CD4-positive, alpha-beta T cell treated with Interleukin-21 for 1 hour (primary cell): ENCODE data around the gene REXO4.
"Not testable (repeated sequence)": the region's sequence is repeated elsewhere in the genome, so short reads cannot be mapped to it uniquely, and the experiment has no call there.

Experiments used
- DNase-seq: peaks from one replicate; pipeline ENCODE4 v3.0.0-alpha.2; 2020

The REXO4 gene, protein sequence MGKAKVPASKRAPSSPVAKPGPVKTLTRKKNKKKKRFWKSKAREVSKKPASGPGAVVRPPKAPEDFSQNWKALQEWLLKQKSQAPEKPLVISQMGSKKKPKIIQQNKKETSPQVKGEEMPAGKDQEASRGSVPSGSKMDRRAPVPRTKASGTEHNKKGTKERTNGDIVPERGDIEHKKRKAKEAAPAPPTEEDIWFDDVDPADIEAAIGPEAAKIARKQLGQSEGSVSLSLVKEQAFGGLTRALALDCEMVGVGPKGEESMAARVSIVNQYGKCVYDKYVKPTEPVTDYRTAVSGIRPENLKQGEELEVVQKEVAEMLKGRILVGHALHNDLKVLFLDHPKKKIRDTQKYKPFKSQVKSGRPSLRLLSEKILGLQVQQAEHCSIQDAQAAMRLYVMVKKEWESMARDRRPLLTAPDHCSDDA

DNA sequence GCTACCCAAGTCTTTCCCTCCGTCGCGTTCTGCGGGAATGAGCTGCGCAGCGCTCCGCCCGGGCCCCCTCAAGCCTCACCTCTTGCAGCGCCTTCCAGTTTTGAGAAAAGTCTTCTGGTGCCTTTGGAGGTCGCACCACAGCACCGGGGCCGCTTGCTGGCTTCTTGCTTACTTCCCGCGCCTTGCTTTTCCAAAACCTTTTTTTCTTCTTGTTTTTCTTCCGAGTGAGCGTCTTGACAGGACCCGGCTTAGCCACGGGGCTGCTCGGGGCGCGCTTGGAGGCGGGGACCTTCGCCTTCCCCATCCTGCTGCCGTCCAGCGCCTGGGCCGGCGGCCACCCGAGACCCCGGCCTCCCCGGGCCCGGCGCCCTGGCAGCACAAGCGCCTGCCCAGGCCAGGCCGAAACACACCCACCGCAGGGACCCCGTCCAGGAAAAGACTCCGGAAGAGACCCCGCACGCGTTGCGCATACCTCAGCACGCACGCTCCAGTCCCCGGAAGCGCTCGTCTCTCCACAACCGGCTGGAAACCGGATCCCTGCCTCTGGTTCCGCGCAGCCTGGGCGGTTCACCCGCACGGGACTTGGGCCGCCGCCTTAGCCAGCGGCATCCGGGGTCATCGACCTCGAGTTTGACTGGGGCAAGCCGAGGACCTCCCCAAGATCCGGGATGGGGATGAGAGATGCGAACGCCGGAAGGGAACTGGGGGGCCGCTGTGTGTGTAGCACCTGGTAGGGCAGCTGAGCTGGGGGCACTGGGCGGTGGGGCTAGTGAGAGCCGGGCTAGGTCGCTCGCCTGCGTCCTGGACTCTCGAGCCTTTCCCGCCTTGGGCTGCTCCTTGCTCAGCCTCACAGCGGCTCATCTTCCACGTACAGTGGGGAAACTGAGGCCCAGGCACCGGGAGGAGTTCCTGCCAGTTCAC lies at the start of gene REXO4:
REXO4 (minus strand) TSS at position 470 of the 921 bp plus-strand sequence; CDS start at position 304, 166 bp downstream.
- DNase-seq, result peak; percentile 87

DNA sequence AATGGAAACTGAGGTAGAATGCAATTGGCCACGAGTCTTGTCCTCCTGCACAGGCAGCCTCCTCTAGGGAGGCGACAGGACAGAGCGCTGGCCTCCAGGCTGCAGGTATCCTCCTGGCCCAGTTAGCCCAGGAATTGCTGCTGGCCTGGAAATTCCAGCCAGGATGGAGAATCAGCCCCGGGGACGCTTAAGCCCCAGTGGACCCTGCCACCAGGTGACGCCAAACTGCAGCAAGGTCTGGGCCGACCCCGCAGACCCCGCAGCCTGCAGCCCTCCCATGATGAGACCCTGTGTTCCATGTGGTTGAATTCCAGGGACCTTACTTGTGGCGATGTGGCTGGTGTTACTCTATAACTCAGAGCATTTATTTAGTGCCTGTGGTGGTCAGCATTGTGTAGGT lies 49.3 kb upstream of the REXO4 start:
- no peak for DNase-seq

DNA sequence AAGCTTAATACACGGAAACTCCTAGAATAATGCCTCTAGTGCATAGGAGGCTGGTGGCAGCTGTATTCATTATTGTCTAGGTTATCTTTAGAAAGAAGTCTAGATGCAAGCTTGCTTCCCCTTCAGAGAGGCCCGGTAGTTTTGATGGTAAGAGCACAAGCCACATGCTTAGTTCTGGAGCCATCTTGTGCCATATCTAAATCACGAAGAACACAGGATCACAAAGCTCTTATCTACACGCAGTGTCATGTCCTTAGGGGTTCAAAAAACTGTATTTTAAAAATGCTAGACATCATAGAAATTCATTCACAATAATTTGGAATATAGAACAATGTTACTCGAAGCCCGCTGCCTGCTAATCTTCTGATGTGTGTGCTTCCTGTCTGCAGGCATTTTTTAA lies 48.2 kb upstream of the REXO4 start:
- DNase-seq, result no peak

DNA sequence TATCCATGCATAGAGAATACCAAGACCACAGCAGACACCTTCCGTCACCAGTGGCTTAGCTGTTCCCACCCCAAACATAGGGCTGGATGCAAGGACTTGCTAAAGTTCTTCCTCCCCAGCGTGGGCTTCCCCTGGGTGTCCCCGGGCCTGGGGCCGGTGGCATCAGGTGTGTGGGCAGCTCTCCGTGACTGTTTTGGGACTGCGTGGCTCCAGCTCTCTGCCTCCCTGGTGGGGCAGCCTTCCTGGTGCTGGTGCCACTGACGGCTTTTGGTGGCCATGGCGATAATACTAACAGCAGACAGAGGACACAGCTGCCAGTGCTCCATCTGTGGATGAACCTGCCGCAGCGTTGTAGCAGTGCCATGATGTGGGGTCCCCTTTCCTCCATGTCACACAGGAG lies 46.8 kb upstream of the REXO4 start:
- DNase-seq, result no peak

DNA sequence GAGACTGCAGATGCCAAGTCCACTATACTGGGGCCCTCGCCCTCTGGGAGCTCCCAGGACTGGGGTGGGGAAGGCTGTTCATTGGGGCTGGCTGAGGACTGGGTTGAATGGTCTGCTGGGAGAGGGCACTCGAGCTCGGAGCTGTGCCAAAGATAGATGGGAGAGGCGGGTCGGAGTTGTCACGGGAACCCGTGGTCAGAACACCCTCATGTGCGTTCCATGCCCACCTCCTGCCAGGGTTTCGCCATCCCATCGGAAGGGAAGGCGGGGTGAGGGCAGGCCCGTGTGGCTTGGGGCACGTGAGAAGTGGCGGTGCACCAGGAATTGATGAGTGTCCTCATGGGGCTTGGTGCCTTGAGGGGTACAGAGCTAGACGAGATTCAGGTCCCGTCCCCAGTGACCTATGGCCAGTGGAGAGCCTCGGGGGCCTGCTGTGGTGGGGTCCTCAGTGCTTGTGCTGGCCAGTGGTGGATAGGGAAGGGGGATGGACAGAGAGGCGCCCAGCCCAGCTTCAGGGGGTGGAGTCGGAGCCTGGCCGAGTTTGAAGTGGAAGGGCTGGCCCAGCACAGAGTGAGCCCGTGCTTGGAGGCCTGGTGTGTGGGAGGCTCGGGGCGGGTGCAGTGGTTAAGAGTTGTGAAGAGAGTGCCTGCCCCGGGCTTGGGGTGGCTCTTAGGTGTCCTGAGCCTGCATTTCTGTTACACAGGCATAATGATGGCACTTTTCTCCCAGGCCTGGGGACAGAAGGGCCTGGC lies 46.2 kb upstream of the REXO4 start:
- no peak for DNase-seq

DNA sequence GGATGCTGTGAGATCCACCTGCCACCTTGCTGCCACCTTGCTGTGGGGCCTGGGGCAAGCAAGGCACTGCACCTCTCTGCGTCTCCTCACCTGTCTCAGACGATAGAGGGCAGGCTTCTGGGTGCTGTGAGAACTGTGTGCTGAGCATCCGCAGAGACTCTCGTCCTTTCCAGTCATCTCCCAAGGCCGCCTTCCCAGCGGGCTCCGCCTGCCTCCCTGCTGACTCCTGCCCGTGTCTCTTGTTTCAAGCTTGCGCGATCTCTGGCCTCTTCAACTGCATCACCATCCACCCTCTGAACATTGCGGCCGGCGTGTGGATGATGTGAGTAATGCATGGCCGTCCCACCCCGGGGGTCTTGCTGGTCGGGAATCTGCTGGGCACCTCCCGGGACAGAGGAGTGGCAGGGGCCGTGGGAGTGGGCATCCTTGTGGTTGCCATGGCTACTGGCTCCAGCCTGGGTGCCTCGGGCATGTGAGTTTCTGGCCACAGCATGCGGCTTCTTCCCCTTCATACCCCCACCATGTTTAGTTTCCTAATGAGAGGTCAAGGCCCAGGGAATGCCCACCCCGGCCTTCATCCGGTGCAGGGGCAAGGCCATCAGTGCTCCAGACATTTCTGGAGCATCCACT lies 45.5 kb upstream of the REXO4 start:
- DNase-seq, result peak; percentile 15

DNA sequence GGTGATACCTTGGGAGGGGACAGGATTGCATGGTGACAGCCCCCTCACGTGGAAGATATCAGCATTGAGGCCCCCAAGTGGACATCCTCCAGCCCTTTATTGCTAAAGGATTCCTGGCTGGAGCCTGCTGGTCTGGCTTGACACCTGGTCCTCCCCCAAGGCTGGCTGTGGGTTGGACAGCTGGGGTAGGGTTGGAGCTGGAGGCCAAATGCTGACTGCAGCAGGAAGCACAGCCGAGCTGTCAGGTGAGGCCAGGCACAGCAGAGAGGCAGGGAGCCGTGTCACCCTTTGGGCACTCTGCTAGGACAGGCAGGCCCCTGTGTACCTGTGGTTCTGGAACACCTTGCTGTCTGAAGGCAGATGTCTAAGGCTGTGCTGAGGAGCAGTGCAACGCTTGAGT lies 44.2 kb upstream of the REXO4 start:
- DNase-seq, result no peak

DNA sequence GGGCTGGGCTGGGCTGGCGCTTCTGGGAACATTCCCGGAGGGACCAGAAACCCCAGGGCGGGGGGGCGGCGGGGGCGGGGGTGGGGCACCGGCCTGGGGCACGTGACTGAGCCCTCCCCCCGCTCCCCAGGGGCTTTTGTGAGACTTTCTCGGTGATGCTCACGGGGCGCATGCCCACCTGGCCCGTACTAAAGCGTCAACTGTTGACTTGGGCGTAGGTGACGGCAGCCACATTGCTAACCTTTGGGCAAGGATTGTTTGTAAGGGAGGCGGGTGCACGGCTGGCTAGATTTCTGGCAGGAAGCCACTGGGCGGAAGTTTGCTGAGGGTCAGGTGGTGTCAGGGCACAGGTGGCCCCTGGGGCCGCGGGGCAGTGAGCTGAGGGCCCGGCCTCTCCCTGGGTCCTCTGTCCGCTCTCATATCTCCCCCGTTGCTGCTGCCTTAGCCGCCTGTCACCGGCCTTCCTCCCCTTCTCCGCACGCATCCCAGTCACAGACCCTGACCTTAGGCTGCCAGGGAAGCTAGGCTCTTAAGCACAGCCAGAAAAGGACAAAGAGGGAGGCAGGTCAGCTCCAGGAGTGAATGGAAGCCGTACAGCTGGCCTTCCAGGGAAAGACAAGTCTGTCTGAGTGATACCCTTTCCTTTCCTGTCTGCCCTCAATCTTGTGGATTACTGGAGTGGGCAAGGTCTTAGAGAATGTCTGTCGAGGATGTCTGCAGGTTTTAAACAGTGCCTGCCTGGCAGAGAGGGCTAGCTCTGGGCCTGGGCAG lies 42.8 kb upstream of the REXO4 start:
- peak; percentile 66 for DNase-seq

DNA sequence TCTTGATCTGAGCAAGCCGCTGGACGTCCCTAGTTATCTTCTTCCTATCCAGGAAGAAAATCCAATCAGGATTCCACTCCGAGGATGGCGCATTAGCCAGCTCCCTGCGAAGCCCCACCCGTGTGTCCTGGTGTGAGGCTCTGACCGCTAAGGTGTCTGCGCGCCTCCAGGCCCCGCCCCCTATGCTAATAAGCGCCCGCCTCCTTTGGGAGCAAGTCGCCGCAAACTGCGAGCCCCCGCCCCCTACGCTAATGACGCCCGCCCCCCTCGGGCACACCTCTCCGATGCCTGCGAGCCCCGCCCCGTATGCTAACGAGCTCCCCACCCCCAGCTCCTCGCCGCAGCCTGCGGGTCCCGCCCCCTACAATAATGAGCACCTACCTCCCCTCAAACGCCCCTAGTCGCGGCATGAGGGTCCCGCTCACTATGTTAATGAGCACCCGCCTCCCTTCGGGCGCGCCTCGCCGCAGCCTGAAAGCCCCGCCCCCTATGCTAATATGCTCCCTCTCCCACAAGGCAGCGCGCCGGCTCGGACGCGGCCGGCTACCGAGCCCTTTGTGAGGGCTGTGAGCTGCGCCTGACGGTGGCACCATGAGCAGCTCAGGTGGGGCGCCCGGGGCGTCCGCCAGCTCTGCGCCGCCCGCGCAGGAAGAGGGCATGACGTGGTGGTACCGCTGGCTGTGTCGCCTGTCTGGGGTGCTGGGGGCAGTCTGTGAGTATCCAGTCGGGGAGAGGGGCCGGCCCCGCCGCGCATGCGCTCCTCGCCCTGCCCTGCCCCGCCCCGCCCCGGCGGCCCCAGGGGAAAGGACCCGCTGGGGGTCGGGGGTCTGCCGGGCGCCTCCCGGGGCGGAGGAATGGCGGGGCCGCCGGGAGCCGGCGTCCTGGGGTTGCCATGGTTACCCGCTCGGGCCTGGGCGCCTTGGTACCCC lies 41.9 kb upstream of the REXO4 start, which contains the start of gene CACFD1:
CACFD1 (plus strand) TSS at position 503 of the 929 bp plus-strand sequence; CDS start at position 592, 89 bp downstream.
- peak; percentile 92 for DNase-seq

DNA sequence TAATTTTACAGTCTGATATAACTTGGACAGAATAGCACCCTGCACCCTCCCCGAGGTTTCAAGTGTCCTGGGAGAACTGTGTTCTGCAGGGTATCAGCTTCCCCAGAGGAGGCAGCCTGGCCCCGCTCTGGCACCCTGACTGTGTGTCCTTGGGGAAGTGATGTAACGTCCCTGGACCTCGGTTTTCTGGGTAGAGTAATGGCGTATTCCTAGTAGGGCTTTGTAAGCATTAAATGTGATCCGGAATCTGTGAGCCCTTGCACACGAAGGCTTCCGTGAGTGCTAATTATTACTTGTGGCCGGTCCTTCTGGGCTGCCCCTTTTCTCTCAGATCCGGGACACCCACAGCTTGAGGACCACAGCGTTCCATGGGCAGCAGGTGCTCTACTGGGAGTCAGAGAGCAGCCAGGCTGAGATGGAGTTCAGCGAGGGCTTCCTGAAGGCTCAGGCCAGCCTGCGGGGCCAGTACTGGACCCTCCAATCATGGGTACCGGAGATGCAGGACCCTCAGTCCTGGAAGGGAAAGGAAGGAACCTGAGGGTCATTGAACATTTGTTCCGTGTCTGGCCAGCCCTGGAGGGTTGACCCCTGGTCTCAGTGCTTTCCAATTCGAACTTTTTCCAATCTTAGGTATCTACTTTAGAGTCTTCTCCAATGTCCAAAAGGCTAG lies 41.0 kb upstream of the REXO4 start:
- no peak for DNase-seq

DNA sequence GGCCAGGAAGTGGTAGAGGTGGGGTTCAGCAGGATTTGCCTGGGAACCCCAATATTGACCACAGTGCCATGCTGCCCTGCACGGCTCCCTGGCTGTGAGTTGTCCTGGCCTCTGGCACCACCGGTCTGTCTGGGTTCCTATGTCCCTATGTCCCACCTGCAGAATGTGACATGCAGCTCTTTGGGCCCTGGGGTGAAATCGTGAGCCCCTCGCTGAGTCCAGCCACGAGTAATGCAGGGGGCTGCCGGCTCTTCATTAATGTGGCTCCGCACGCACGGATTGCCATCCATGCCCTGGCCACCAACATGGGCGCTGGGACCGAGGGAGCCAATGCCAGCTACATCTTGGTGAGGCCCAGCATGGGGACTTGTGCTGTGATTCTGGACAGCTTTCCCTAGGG lies 39.9 kb upstream of the REXO4 start:
- no peak for DNase-seq

DNA sequence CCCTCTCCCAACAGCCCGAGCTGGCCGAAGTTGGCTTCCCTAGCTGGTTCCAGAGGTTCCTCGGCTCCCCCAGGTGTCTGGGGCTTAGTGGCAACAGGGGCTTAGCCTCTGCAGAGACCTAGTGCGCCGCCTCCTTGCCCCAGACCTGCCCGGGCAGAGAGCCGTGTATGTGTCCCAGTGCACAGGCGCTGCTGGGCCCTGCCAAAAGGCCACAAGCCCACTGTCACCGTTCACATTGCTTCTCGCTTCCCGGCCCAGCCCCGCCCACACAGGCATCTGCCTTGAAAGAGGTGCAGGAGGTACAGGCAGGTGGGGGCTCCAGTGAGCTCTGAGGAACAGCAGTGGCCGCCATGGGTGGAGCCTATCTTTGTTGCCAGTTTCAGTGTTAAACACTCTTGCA lies 39.4 kb upstream of the REXO4 start:
- DNase-seq, result no peak

DNA sequence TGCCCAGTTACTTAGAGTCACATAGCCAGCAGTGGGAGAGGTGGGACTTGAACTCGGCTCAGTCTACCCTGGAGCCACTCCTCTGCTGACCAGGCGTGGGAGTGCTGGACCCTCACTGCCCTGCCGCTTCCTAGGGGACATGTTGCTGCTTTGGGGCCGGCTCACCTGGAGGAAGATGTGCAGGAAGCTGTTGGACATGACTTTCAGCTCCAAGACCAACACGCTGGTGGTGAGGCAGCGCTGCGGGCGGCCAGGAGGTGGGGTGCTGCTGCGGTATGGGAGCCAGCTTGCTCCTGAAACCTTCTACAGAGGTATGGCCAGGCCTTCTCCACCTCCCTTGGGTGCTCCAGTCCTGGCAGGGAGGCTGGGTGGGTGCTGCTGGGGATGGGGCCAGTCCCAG lies 38.6 kb upstream of the REXO4 start:
- no peak for DNase-seq

DNA sequence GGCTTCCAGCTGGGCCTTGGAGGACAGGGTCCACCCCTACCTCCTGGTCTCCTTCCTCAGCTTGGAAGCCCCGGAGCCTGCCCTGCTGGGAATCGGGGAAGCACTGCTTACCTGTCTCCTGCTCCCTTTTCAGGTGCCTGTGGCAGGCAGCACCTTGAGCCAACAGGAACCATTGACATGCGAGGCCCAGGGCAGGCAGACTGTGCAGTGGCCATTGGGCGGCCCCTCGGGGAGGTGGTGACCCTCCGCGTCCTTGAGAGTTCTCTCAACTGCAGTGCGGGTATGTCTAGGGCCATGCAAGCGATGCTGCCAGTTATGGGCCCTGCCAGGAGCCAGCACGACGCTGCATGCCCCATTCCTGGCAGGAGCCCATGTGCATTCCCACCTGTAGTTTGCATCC lies 38.1 kb upstream of the REXO4 start:
- DNase-seq, result no peak

DNA sequence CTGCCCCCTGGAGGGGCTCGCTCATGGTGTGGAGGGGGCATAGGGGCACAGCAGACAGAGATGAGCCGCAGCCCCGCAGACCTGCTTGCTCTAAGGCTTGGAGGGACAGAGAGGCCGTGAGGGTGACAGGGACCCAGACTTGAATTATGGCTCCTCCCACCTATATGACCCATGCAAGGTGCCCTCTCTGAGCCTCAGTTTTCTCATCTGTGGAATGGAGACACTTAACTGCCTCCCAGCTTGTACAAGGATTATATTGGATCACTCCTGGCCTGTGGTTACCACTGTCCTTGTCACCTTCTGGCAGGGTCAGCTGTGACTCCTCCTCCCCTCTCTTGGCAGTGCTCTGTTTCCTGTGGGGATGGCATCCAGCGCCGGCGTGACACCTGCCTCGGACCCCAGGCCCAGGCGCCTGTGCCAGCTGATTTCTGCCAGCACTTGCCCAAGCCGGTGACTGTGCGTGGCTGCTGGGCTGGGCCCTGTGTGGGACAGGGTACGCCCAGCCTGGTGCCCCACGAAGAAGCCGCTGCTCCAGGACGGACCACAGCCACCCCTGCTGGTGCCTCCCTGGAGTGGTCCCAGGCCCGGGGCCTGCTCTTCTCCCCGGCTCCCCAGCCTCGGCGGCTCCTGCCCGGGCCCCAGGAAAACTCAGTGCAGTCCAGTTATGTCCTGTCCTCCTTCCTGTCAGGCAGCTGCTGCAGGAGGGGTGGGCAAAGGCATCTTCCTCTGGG lies 37.3 kb upstream of the REXO4 start:
- no peak for DNase-seq

DNA sequence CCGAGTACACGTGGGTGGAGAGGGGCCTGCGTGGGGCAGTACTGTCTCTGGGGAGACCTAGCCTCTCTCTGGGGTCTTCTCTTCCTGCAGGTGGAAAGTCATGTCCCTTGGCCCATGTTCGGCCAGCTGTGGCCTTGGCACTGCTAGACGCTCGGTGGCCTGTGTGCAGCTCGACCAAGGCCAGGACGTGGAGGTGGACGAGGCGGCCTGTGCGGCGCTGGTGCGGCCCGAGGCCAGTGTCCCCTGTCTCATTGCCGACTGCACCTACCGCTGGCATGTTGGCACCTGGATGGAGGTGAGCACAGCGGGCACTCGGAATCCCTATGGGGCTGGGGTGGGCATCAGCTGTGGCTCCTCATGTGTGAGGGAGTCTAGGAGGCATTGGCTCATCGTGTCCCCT lies 36.5 kb upstream of the REXO4 start:
- DNase-seq, result no peak

DNA sequence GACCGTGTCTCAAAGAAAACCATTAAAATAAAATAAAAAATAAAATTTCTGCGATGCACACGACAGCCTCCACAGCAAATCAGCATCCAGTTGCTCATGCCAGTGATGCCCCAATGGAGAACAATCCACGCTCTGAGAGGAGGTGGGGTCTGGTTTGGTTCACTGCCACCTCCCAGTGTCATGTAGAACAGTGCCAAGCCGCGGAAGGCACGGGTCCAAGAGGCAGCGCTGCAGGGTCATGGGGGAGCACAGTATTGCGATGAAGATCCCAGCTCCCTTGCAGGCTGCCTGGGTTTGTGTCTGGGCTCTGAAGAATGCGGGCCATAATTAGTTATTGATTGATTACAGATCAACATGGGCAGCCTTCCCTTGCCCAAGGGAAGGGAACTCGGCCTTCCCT lies 35.8 kb upstream of the REXO4 start:
- DNase-seq, result no peak

DNA sequence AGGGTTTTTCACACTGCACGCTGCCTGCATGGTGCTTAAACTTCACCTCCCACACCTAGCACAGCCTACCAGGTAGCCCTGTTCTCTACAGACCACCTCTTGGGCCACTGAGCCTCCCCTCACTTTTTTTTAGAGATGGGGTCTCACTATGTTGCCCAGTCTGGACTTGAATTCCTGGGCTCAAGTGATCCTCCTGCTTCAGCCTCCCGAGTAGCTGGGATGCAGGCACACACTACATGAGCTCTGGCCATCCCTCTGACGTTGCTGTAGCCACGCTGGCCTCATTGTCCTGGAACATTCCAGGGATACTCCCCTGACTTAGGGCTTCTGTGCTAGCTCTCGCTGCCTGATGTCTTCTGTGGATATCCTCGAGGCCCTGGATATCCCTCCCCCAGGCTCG lies 34.8 kb upstream of the REXO4 start:
- no peak for DNase-seq

DNA sequence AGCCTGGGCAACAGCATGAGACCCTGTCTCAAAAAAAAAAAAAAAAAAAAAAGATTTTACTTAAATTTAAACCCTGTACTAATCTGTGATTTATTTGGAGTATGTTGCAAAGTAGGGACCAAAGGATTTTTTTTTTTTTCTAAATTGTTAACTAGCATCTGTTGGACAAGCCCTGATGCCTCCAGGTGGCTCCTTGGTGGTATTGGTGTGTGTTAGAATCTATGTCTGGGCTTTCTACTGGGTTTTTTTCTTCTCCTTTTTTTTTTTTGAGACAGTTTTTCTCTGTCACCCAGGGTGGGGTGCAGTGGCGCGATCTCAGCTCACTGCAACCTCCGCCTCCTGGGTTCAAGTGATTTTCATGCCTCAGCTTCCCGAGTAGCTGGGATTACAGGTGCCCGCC lies 34.1 kb upstream of the REXO4 start:
- DNase-seq, result not testable (repeated sequence)
